PFSK-1 (cell line): ENCODE measurements around the gene CHADL.

Source experiments
- FOXP2 ChIP-seq: optimal IDR thresholded peaks from 2 replicates; pipeline ENCODE3; 2011; ENCODE audit warnings: borderline replicate concordance, control low read depth, inconsistent platforms; ENCODE audit not compliant: insufficient read depth; ENCODE audit errors: extremely low read length, extremely low read depth
- POLR2AphosphoS5 ChIP-seq: IDR thresholded peaks from 2 replicates; pipeline ENCODE4 v1.6.1; 2012; ENCODE audit warnings: low read depth, mild to moderate bottlenecking, control low read depth, low read length, moderate library complexity
- REST ChIP-seq, 2 experiments: IDR thresholded peaks; 2 replicates each; pipeline versions ENCODE4 v1.6.1 to v1.8.0; 2011 to 2012; ENCODE audit warnings: low read depth in 2 of 2, low read length in 2 of 2, control low read depth in 1 of 2, inconsistent platforms in 1 of 2, mild to moderate bottlenecking in 1 of 2, moderate library complexity in 1 of 2; ENCODE audit not compliant: insufficient read depth in 1 of 2
- SIN3A ChIP-seq: IDR thresholded peaks from 2 replicates; pipeline ENCODE4 v1.6.1; 2012; ENCODE audit warnings: mild to moderate bottlenecking, low read length, moderate library complexity, borderline replicate concordance; ENCODE audit not compliant: insufficient read depth
- TAF1 ChIP-seq: IDR thresholded peaks from 2 replicates; pipeline ENCODE4 v1.6.1; 2012; ENCODE audit warnings: low read length, control low read depth, borderline replicate concordance; ENCODE audit not compliant: insufficient read depth

The CHADL gene

GRCh38 chr22:41248758-41249157 is 8.0 kb upstream of the CHADL start:
- no peak for TF ChIP-seq TAF1
- TF ChIP-seq POLR2AphosphoS5 = no peak
- TF ChIP-seq REST (IDR thresholded peaks at IDR 0.05; ENCODE audit: insufficient read depth in 1 of 2, low read depth in 2 of 2, low read length in 2 of 2) = no peak

GRCh38 chr22:41248314-41248713 is 7.6 kb upstream of the CHADL start:
- TF ChIP-seq POLR2AphosphoS5 = no peak
- no peak for TF ChIP-seq FOXP2
- no peak for TF ChIP-seq REST (IDR thresholded peaks at IDR 0.05; ENCODE audit: insufficient read depth in 1 of 2, low read depth in 2 of 2, low read length in 2 of 2)
- no peak for TF ChIP-seq TAF1
- TF ChIP-seq SIN3A = no peak

GRCh38 chr22:41247703-41248102 is 7.0 kb upstream of the CHADL start:
- TF ChIP-seq REST (IDR thresholded peaks at IDR 0.05; ENCODE audit: insufficient read depth in 1 of 2, low read depth in 2 of 2, low read length in 2 of 2) = no peak
- no peak for TF ChIP-seq POLR2AphosphoS5
- TF ChIP-seq TAF1 = no peak
- TF ChIP-seq SIN3A = no peak
- TF ChIP-seq FOXP2 = no peak

GRCh38 chr22:41245917-41246499 is 5.3 kb upstream of the CHADL start:
- no peak for TF ChIP-seq FOXP2
- no peak for TF ChIP-seq POLR2AphosphoS5
- TF ChIP-seq TAF1 = no peak
- no peak for TF ChIP-seq SIN3A
- TF ChIP-seq REST (IDR thresholded peaks at IDR 0.05; ENCODE audit: insufficient read depth in 1 of 2, low read depth in 2 of 2, low read length in 2 of 2) = no peak

GRCh38 chr22:41243361-41243760 is 2.6 kb upstream of the CHADL start:
- TF ChIP-seq FOXP2 (no peak), TAF1 (no peak)
